Measurements from ENCODE around the gene TDP1.

The TDP1 gene

DNA sequence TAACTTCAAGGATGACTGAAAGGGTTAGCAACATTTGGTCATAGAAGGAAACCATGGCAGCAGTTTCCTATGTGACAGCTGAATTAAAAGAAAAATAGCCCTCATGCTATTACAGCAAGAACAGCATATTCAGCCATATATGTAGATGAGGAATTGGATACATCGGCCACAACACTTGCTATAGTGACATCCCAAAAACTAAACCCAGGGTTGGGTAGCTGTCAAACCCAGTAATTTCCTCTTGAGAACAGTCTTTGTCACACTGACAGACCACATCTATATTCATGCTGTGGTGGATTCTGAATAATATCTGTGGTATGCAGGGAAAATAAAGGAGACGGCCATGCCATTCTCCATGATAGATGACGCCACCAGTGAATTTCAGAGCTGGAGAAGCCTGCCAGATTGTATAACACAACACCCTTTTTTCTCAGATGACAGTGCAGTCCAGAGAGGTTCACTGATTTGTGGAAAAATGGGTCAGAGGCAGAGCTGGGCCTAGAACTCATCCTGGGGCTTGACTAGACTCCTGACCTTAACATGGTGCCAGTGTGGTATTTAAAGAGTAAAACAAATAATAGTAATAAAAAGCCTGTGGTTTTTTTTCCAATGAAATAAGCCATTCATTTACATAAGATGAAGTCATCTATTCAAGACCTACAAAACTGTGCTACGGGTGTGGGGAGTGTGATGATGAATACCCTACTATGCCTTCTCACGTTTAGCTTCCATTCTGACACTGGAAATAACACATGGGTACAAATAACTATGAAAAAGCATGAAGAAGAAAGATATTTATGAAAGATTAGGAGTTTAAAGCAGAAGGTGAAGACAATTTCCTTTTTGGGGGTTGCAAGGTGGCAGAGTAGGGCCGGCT, 33.5 kb upstream of the TDP1 start:
- Histone ChIP-seq H3K4me2 (ENCODE audit: insufficient read depth, low read length) (no peak overlapping the region), H3K27me3 (ENCODE audit: insufficient read depth, low read length, poor library complexity) (no peaks in the 10 kb centered on the region), H3K4me1 (ENCODE audit: insufficient read depth, low read length) (no peaks in the 10 kb centered on the region), H4K20me1 (ENCODE audit: insufficient read depth, low read length) (no peaks in the 10 kb centered on the region), H2AFZ (ENCODE audit: low read depth, low read length) (no peak overlapping the region), H3K9ac (ENCODE audit: low read depth, low read length) (no peak overlapping the region), H3K79me2 (ENCODE audit: insufficient read depth, low read length) (no peaks in the 10 kb centered on the region), H3K36me3 (ENCODE audit: insufficient read depth, low read length) (no peaks in the 10 kb centered on the region), H3K4me3 (ENCODE audit: low read depth in 1 of 2, low read length in 2 of 2) (no peak overlapping the region), H3K9me3 (ENCODE audit: insufficient read depth, low read length, severe bottlenecking) (no peaks in the 10 kb centered on the region), H3K27ac (ENCODE audit: low read length) (no peak overlapping the region)
- TF ChIP-seq CTCF (IDR thresholded peaks at IDR 0.05; ENCODE audit: borderline replicate concordance, extremely low read depth, low read length, poor library complexity, severe bottlenecking), result no peak
- no peak for TF ChIP-seq EZH2 (IDR thresholded peaks at IDR 0.05; ENCODE audit: borderline replicate concordance, low read depth, low read length, severe bottlenecking)
- no peak for ATAC-seq (ENCODE audit: insufficient read depth, low read depth)
- no peak for DNase-seq

DNA sequence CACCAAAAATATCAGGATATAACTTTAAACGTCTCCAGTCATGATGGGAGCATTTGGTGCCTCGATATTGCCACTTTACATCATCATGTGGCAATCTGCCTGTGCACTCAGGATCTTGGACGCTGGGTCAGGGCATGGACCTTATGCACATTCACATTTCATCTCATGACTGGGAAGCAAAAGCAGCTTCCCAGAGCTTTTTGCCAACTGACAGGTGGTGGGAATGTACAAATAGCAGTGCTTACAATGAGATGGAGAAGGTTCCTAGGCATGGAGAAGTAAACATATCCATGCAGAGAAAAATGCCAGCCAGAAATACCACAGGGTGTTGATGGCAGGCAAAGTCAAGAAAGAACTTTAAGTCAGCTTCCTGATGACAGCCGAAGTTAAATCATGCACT, 31.5 kb upstream of the TDP1 start:
- no peaks in the 10 kb centered on the region for H3K79me2 ChIP-seq (ENCODE audit: insufficient read depth, low read length)
- no peaks in the 10 kb centered on the region for H4K20me1 ChIP-seq (ENCODE audit: insufficient read depth, low read length)
- H2AFZ ChIP-seq (ENCODE audit: low read depth, low read length), result no peak overlapping the region
- TF ChIP-seq EZH2 (IDR thresholded peaks at IDR 0.05; ENCODE audit: borderline replicate concordance, low read depth, low read length, severe bottlenecking) (no peak), CTCF (IDR thresholded peaks at IDR 0.05; ENCODE audit: borderline replicate concordance, extremely low read depth, low read length, poor library complexity, severe bottlenecking) (no peak)
- no peak overlapping the region for H3K4me2 ChIP-seq (ENCODE audit: insufficient read depth, low read length)
- H3K36me3 ChIP-seq (ENCODE audit: insufficient read depth, low read length), result no peaks in the 10 kb centered on the region
- H3K4me3 ChIP-seq (ENCODE audit: low read depth in 1 of 2, low read length in 2 of 2), result no peak overlapping the region
- no peak overlapping the region for H3K27ac ChIP-seq (ENCODE audit: low read length)
- H3K4me1 ChIP-seq (ENCODE audit: insufficient read depth, low read length), result no peaks in the 10 kb centered on the region
- H3K27me3 ChIP-seq (ENCODE audit: insufficient read depth, low read length, poor library complexity), result no peaks in the 10 kb centered on the region
- no peak for DNase-seq
- ATAC-seq (ENCODE audit: insufficient read depth, low read depth), result no peak
- no peaks in the 10 kb centered on the region for H3K9me3 ChIP-seq (ENCODE audit: insufficient read depth, low read length, severe bottlenecking)
- no peak overlapping the region for H3K9ac ChIP-seq (ENCODE audit: low read depth, low read length)

GRCh38 chr14:89926694-89927093, 29.0 kb upstream of the TDP1 start:
- no peak overlapping the region for H2AFZ ChIP-seq (ENCODE audit: low read depth, low read length)
- TF ChIP-seq EZH2 (IDR thresholded peaks at IDR 0.05; ENCODE audit: borderline replicate concordance, low read depth, low read length, severe bottlenecking) (no peak), CTCF (IDR thresholded peaks at IDR 0.05; ENCODE audit: borderline replicate concordance, extremely low read depth, low read length, poor library complexity, severe bottlenecking) (no peak)
- H3K9me3 ChIP-seq (ENCODE audit: insufficient read depth, low read length, severe bottlenecking), result no peaks in the 10 kb centered on the region
- no peaks in the 10 kb centered on the region for H4K20me1 ChIP-seq (ENCODE audit: insufficient read depth, low read length)
- H3K9ac ChIP-seq (ENCODE audit: low read depth, low read length), result no peak overlapping the region
- DNase-seq, result no peak
- H3K4me1 ChIP-seq (ENCODE audit: insufficient read depth, low read length), result no peaks in the 10 kb centered on the region
- no peak for ATAC-seq (ENCODE audit: insufficient read depth, low read depth)
- H3K79me2 ChIP-seq (ENCODE audit: insufficient read depth, low read length), result no peaks in the 10 kb centered on the region
- no peak overlapping the region for H3K4me2 ChIP-seq (ENCODE audit: insufficient read depth, low read length)
- peaks cover 3% of the 10 kb centered on the region for H3K36me3 ChIP-seq (ENCODE audit: insufficient read depth, low read length)
- no peak overlapping the region for H3K4me3 ChIP-seq (ENCODE audit: low read depth in 1 of 2, low read length in 2 of 2)
- no peak overlapping the region for H3K27ac ChIP-seq (ENCODE audit: low read length)
- no peaks in the 10 kb centered on the region for H3K27me3 ChIP-seq (ENCODE audit: insufficient read depth, low read length, poor library complexity)
